HepG2 (cell line): Measurements from ENCODE around the gene DHX58. TPM values are rescaled to one million over a fixed set of nuclear protein-coding genes. Genes with fewer than 3 reads are reported as not detected.

Experiments
- AGO2 ChIP-seq: fragments of 200-400 bp; formaldehyde crosslinking; optimal IDR thresholded peaks from 2 replicates; pipeline ENCODE3; 2017; ENCODE audit warnings: mild to moderate bottlenecking, low read depth, low read length, moderate library complexity
- HMG20B ChIP-seq: conservative IDR thresholded peaks from 2 replicates; pipeline ENCODE4 v1.6.1; 2016; ENCODE audit warnings: missing genetic modification reagents, missing compliant biosample characterization
- KDM6A ChIP-seq: IDR thresholded peaks from 2 replicates; pipeline ENCODE4 v1.6.1; 2016; ENCODE audit warnings: low read depth
- PHF8 ChIP-seq: sonication (generic); formaldehyde crosslinking; IDR thresholded peaks from 2 replicates; pipeline ENCODE4 v1.5.0; 2020; ENCODE audit warnings: missing genetic modification reagents
- TEAD2 ChIP-seq: sonication (generic); formaldehyde crosslinking; IDR thresholded peaks from 2 replicates; pipeline ENCODE4 v1.9.0; 2021; ENCODE audit warnings: missing genetic modification reagents
- TOE1 ChIP-seq: sonication (generic); formaldehyde crosslinking; IDR thresholded peaks from 2 replicates; pipeline ENCODE4 v1.4.0; 2020; ENCODE audit warnings: mild to moderate bottlenecking, missing genetic modification reagents
- ZBTB3 ChIP-seq: sonication (generic); formaldehyde crosslinking; IDR thresholded peaks from 2 replicates; pipeline ENCODE4 v1.4.0; 2020; ENCODE audit warnings: low read depth, mild to moderate bottlenecking, moderate library complexity, missing genetic modification reagents, borderline replicate concordance
- ZNF205 ChIP-seq: IDR thresholded peaks from 2 replicates; pipeline ENCODE4 v1.6.1; 2018; ENCODE audit warnings: missing biosample characterization, missing genetic modification reagents
- ZNF333 ChIP-seq: sonication (generic); formaldehyde crosslinking; IDR thresholded peaks from 2 replicates; pipeline ENCODE4 v1.4.0; 2020; ENCODE audit warnings: mild to moderate bottlenecking, missing genetic modification reagents, borderline replicate concordance
- ZNF33A ChIP-seq: sonication (generic); formaldehyde crosslinking; IDR thresholded peaks from 2 replicates; pipeline ENCODE4 v1.5.1; 2020; ENCODE audit warnings: missing genetic modification reagents, mild to moderate bottlenecking, moderate library complexity, borderline replicate concordance
- ZNF446 ChIP-seq: sonication (generic); formaldehyde crosslinking; IDR thresholded peaks from 2 replicates; pipeline ENCODE4 v1.5.0; 2020; ENCODE audit warnings: mild to moderate bottlenecking, missing genetic modification reagents
- ZNF891 ChIP-seq: sonication (generic); formaldehyde crosslinking; IDR thresholded peaks from 2 replicates; pipeline ENCODE4 v1.5.0; 2020; ENCODE audit warnings: mild to moderate bottlenecking, missing genetic modification reagents
- polyA plus RNA-seq, 8 experiments: library from polyadenylated mRNA; depleted of rRNA in 3 of 8; stranded (reverse) in 7 of 8; unstranded in 1 of 8; fragments of >200 nt; fragmentation: Illumina TruSeq in 4 of 8; extraction: Trizol in 4 of 8; gene quantifications; 2 replicates each; pipeline versions ENCODE4 v1.2.1 to v1.2.3, GENCODE V29; 2011 to 2016; ENCODE audit warnings: low read depth in 4 of 8, missing spikeins in 1 of 8, mixed read lengths in 1 of 8; ENCODE audit not compliant: insufficient read depth in 1 of 8
- total RNA-seq, 5 experiments: library from RNA; depleted of rRNA; stranded (reverse); fragments of >200 nt; fragmentation: Illumina TruSeq; extraction: Trizol; gene quantifications; 2 replicates each; pipeline ENCODE4 v1.2.3, GENCODE V29; 2016; ENCODE audit warnings: low read depth in 1 of 5
- TF ChIP-seq, protein P1 (sequence below): sonication (generic); formaldehyde crosslinking; IDR thresholded peaks from 2 replicates; pipeline ENCODE4 v1.4.0; 2020; ENCODE audit warnings: missing genetic modification reagents
- TF ChIP-seq, protein P2 (sequence below): sonication (generic); formaldehyde crosslinking; IDR thresholded peaks from 2 replicates; pipeline ENCODE4 v1.9.0; 2022; ENCODE audit warnings: missing genetic modification reagents, mild to moderate bottlenecking, borderline replicate concordance
- TF ChIP-seq, protein P3 (sequence below): sonication (generic); formaldehyde crosslinking; IDR thresholded peaks from 2 replicates; pipeline ENCODE4 v1.4.0; 2020; ENCODE audit warnings: missing genetic modification reagents
- TF ChIP-seq, protein P4 (sequence below): IDR thresholded peaks from 2 replicates; pipeline ENCODE4 v1.6.1; 2016; ENCODE audit warnings: control low read depth
- TF ChIP-seq, protein P5 (sequence below), 2 experiments: sonication (generic) in 1 of 2; formaldehyde crosslinking in 1 of 2; IDR thresholded peaks; 2 replicates each; pipeline versions ENCODE4 v1.4.0 to v1.6.1; 2018 to 2020; ENCODE audit warnings: missing genetic modification reagents in 2 of 2, borderline replicate concordance in 1 of 2, low read depth in 1 of 2, mild to moderate bottlenecking in 1 of 2, missing biosample characterization in 1 of 2
- TF ChIP-seq, protein P6 (sequence below): sonication (generic); formaldehyde crosslinking; IDR thresholded peaks from 2 replicates; pipeline ENCODE4 v1.4.0; 2020; ENCODE audit warnings: missing genetic modification reagents

The DHX58 gene
- total and polyA plus RNA-seq, 2 of the 13 experiments (the other 11 are each of a cell fraction or from before 2014, with no cell fraction given), result 6.7 to 7.8 TPM

DNA sequence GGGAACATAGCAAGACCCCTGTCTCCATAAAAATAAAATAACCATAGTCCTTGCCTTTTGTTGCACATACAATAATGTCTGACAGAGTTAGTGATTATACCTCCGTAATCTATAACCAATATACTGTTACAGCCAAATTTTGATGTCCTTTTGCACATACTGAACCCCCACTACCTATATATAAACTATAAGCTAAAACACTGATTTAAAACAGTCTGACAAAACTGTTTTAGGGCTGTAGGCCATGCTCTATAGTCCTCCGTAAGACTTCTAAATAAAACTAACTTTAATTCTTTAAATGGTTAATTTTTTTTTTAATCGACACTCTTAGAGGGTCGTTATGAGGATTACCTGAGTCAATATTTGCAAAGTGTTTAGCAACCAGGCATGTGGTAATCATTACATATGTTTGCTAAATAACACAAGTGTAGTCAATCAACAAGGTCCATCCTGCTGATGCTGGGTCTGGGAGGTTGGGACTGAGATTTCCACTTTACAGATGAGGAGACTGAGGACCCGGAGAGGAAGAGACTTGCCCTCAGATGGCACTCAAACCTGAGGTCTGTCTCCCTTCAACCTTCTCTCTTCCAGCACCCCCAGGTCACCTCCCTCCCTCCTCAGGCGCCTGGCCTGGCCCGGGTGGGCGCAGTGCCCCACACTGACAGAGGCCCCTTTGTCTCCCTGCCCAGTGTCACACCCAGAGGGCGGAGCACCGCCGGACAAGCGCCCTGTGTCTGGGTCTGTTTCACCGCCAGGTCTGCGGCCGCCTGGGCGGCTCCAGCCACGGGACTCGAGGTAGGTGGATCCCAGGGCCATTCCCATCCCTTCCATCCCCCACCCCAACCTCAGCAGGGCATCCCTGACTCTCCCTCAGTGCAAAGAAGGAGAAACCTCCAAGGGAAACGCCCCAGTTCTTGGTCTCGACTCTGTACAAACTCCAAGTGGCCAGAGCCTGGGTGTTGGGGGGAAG lies 24.5 kb downstream of the DHX58 start (continued):
- TF ChIP-seq, protein P1, sequence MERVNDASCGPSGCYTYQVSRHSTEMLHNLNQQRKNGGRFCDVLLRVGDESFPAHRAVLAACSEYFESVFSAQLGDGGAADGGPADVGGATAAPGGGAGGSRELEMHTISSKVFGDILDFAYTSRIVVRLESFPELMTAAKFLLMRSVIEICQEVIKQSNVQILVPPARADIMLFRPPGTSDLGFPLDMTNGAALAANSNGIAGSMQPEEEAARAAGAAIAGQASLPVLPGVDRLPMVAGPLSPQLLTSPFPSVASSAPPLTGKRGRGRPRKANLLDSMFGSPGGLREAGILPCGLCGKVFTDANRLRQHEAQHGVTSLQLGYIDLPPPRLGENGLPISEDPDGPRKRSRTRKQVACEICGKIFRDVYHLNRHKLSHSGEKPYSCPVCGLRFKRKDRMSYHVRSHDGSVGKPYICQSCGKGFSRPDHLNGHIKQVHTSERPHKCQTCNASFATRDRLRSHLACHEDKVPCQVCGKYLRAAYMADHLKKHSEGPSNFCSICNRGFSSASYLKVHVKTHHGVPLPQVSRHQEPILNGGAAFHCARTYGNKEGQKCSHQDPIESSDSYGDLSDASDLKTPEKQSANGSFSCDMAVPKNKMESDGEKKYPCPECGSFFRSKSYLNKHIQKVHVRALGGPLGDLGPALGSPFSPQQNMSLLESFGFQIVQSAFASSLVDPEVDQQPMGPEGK (CRISPR knock-in tag), result peak; percentile 89
- no peak for TF ChIP-seq ZBTB3 (CRISPR knock-in tag)
- TF ChIP-seq PHF8, result peak; percentile 34
- TF ChIP-seq AGO2, result no peak
- TF ChIP-seq, protein P2, sequence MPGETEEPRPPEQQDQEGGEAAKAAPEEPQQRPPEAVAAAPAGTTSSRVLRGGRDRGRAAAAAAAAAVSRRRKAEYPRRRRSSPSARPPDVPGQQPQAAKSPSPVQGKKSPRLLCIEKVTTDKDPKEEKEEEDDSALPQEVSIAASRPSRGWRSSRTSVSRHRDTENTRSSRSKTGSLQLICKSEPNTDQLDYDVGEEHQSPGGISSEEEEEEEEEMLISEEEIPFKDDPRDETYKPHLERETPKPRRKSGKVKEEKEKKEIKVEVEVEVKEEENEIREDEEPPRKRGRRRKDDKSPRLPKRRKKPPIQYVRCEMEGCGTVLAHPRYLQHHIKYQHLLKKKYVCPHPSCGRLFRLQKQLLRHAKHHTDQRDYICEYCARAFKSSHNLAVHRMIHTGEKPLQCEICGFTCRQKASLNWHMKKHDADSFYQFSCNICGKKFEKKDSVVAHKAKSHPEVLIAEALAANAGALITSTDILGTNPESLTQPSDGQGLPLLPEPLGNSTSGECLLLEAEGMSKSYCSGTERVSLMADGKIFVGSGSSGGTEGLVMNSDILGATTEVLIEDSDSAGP (CRISPR knock-in tag), result peak; percentile 81; the same call in 1 of the 2 replicates
- no peak for TF ChIP-seq KDM6A (CRISPR knock-in tag)
- no peak for TF ChIP-seq ZNF333
- TF ChIP-seq, protein P3, sequence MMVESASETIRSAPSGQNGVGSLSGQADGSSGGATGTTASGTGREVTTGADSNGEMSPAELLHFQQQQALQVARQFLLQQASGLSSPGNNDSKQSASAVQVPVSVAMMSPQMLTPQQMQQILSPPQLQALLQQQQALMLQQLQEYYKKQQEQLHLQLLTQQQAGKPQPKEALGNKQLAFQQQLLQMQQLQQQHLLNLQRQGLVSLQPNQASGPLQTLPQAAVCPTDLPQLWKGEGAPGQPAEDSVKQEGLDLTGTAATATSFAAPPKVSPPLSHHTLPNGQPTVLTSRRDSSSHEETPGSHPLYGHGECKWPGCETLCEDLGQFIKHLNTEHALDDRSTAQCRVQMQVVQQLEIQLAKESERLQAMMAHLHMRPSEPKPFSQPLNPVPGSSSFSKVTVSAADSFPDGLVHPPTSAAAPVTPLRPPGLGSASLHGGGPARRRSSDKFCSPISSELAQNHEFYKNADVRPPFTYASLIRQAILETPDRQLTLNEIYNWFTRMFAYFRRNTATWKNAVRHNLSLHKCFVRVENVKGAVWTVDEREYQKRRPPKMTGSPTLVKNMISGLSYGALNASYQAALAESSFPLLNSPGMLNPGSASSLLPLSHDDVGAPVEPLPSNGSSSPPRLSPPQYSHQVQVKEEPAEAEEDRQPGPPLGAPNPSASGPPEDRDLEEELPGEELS, result peak; percentile 83
- TF ChIP-seq, protein P4, sequence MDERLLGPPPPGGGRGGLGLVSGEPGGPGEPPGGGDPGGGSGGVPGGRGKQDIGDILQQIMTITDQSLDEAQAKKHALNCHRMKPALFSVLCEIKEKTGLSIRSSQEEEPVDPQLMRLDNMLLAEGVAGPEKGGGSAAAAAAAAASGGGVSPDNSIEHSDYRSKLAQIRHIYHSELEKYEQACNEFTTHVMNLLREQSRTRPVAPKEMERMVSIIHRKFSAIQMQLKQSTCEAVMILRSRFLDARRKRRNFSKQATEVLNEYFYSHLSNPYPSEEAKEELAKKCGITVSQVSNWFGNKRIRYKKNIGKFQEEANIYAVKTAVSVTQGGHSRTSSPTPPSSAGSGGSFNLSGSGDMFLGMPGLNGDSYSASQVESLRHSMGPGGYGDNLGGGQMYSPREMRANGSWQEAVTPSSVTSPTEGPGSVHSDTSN (CRISPR knock-in tag), result no peak
- TF ChIP-seq, protein P5, sequence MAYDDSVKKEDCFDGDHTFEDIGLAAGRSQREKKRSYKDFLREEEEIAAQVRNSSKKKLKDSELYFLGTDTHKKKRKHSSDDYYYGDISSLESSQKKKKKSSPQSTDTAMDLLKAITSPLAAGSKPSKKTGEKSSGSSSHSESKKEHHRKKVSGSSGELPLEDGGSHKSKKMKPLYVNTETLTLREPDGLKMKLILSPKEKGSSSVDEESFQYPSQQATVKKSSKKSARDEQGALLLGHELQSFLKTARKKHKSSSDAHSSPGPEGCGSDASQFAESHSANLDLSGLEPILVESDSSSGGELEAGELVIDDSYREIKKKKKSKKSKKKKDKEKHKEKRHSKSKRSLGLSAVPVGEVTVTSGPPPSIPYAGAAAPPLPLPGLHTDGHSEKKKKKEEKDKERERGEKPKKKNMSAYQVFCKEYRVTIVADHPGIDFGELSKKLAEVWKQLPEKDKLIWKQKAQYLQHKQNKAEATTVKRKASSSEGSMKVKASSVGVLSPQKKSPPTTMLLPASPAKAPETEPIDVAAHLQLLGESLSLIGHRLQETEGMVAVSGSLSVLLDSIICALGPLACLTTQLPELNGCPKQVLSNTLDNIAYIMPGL (CRISPR knock-in tag; IDR thresholded peaks at IDR 0.05; ENCODE audit: borderline replicate concordance in 1 of 2, low read depth in 1 of 2), result no peak
- no peak for TF ChIP-seq ZNF33A (CRISPR knock-in tag)
- TF ChIP-seq, protein P6, sequence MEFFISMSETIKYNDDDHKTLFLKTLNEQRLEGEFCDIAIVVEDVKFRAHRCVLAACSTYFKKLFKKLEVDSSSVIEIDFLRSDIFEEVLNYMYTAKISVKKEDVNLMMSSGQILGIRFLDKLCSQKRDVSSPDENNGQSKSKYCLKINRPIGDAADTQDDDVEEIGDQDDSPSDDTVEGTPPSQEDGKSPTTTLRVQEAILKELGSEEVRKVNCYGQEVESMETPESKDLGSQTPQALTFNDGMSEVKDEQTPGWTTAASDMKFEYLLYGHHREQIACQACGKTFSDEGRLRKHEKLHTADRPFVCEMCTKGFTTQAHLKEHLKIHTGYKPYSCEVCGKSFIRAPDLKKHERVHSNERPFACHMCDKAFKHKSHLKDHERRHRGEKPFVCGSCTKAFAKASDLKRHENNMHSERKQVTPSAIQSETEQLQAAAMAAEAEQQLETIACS, result no peak
- 0 out of 2 replicates have a peak, but pooled peaks have one; percentile 37 for TF ChIP-seq HMG20B (CRISPR knock-in tag)
- no peak for TF ChIP-seq TOE1 (CRISPR knock-in tag)
- TF ChIP-seq ZNF446, result no peak
- TF ChIP-seq ZNF891, result no peak
- no peak for TF ChIP-seq TEAD2 (CRISPR knock-in tag)
- TF ChIP-seq ZNF205, result no peak; the same call in 1 of the 2 replicates
